Neutrophil (primary cell): ENCODE data around the gene TUBB2B.
"Not testable (repeated sequence)": the region's sequence is repeated elsewhere in the genome, so short reads cannot be mapped to it uniquely, and the experiment has no call there.

Experiments used
- H3K27ac ChIP-seq: fragments of 200-600 bp; sonication (generic); 2 replicates; pipeline ENCODE4 v1.5.1; 2016; ENCODE audit warnings: mild to moderate bottlenecking, moderate library complexity
- H3K27me3 ChIP-seq: fragments of 200-600 bp; sonication (generic); 2 replicates; pipeline ENCODE4 v1.6.0; 2016; ENCODE audit warnings: mild to moderate bottlenecking
- H3K36me3 ChIP-seq: fragments of 200-600 bp; sonication (generic); 2 replicates; pipeline ENCODE4 v1.5.1; 2017
- H3K4me1 ChIP-seq, 2 experiments: fragments of 200-600 bp in 1 of 2; sonication (generic) in 1 of 2; 1 replicate in 1 of 2; 2 replicates in 1 of 2; pipeline versions ENCODE4 v1.5.1 to v1.6.1; 2013 to 2016; ENCODE audit warnings: low read depth in 1 of 2, low read length in 1 of 2, mild to moderate bottlenecking in 1 of 2, moderate library complexity in 1 of 2; ENCODE audit not compliant: control insufficient read depth in 1 of 2, insufficient read depth in 1 of 2
- H3K4me3 ChIP-seq, 2 experiments: fragments of 200-600 bp in 1 of 2; sonication (generic) in 1 of 2; 1 replicate in 1 of 2; 2 replicates in 1 of 2; pipeline ENCODE4 v1.5.1; 2013 to 2016; ENCODE audit warnings: low read depth in 1 of 2, low read length in 1 of 2, mild to moderate bottlenecking in 1 of 2, moderate library complexity in 1 of 2
- H3K9me3 ChIP-seq: fragments of 200-600 bp; sonication (generic); 2 replicates; pipeline ENCODE4 v1.5.1; 2016
- TF ChIP-seq, protein P1 (sequence below): fragments of 200-600 bp; sonication (generic); IDR thresholded peaks from 2 replicates; pipeline ENCODE4 v1.5.1; 2016; ENCODE audit warnings: antibody characterized with exemption

The TUBB2B gene

DNA sequence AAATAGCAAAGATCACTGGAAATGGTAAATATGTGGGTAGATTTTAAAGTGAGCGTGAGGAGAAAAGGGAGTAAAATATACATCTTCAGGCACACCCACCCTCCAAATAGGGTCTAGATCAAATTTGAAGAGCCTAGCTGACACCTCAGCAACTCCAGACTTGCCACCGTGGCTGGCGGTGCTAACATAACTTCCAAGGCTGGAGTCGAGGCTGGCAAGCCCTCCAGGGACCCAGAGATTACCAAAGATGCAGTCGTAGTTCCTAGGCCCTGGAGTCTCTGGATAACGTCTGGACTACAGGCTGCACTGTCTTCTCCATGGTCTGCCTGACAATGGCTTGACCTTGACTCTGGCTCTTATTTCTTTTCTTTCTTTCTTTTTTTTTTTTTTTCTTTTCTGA lies 22.5 kb downstream of the TUBB2B start:
- Histone ChIP-seq H3K4me3 (no peak overlapping the region), H3K36me3 (no peaks in the 10 kb centered on the region), H3K27ac (no peak overlapping the region), H3K27me3 (peaks cover 64% of the 10 kb centered on the region), H3K4me1 (no peaks in the 10 kb centered on the region), H3K9me3 (no peaks in the 10 kb centered on the region)
- TF ChIP-seq, protein P1, sequence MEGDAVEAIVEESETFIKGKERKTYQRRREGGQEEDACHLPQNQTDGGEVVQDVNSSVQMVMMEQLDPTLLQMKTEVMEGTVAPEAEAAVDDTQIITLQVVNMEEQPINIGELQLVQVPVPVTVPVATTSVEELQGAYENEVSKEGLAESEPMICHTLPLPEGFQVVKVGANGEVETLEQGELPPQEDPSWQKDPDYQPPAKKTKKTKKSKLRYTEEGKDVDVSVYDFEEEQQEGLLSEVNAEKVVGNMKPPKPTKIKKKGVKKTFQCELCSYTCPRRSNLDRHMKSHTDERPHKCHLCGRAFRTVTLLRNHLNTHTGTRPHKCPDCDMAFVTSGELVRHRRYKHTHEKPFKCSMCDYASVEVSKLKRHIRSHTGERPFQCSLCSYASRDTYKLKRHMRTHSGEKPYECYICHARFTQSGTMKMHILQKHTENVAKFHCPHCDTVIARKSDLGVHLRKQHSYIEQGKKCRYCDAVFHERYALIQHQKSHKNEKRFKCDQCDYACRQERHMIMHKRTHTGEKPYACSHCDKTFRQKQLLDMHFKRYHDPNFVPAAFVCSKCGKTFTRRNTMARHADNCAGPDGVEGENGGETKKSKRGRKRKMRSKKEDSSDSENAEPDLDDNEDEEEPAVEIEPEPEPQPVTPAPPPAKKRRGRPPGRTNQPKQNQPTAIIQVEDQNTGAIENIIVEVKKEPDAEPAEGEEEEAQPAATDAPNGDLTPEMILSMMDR: no peak

DNA sequence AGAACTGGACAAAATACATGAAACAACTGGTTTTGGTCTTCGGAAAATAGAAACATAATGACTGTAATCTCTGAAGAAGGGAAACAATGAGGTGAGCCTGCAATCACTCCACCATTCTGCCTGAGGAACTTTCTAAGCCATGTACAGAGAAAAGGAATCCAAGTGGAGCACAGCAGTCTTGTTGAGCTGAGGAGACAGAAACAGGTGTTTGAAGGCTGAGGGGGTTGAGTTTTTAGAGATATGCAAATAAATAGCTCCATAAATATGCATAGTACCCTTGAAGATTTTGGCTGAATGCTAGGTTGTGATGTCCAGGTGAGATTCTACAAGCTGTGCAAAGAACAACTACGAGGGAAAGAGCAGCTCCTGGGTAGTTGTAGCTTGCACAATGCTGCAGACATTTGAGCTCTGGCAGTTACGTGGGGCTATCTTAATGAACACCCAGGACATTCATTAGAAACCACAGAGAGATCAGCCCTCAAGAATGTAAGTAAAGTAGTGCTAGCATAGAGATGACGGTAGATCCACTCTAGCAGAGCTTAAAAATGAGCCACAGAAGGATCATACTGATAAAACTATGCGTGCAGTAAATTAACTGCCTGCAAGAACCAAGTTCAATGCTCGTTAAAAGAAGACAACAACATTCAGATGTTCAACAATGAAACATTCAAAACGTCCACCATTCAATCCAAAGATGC lies 24.3 kb downstream of the TUBB2B start:
- Histone ChIP-seq H3K27ac (no peak overlapping the region), H3K9me3 (no peaks in the 10 kb centered on the region), H3K4me1 (no peaks in the 10 kb centered on the region), H3K4me3 (no peak overlapping the region), H3K36me3 (no peaks in the 10 kb centered on the region), H3K27me3 (peaks cover 55% of the 10 kb centered on the region)
- TF ChIP-seq, protein P1: no peak

DNA sequence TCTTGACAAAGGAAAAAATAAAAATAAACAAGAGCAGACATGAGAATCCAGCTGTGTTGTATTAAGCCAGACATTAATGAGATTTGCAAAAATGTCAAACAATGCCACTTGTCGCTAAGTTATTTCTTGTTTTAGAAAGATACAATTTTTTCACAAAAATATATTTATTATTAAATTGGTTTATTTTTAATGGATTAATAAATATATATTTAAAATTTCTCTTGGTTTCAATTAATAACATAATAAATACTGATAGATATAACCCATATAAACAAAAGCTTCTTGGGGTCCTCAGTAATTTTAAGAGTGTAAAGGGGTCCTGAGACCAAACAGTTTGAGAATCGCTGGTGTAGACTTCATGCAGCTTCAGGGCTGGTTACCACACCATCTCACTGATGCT lies 26.1 kb downstream of the TUBB2B start:
- no peaks in the 10 kb centered on the region for H3K4me1 ChIP-seq
- TF ChIP-seq, protein P1: no peak

DNA sequence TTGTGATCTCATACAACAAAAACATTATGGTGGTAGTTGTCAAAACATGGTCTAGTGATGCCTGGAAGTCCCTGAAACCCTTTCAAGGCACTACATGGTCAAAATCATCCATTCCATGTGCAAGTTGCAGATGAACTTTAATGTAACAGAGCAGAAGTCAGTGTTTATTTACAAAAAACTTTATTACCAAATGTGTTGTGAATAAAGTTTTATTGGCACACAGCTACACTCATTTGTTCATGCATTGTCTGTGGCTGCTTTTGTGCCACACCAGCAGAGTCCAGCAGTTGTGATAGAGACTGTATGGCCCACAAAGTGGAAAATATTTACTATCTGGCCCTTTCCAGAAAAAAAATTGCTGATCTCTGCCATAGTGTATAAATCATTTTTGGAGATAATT lies 26.8 kb downstream of the TUBB2B start:
- TF ChIP-seq, protein P1: no peak
- no peaks in the 10 kb centered on the region for H3K4me1 ChIP-seq
- H3K27me3 ChIP-seq: peaks cover 34% of the 10 kb centered on the region
- no peak overlapping the region for H3K4me3 ChIP-seq
- no peaks in the 10 kb centered on the region for H3K9me3 ChIP-seq
- H3K27ac ChIP-seq: no peak overlapping the region
- H3K36me3 ChIP-seq: no peaks in the 10 kb centered on the region

More for the DNA sequence above, 26.1 kb downstream of the TUBB2B start:
- peaks cover 37% of the 10 kb centered on the region for H3K27me3 ChIP-seq
- no peaks in the 10 kb centered on the region for H3K9me3 ChIP-seq
- H3K4me3 ChIP-seq: no peak overlapping the region
- no peaks in the 10 kb centered on the region for H3K36me3 ChIP-seq
- H3K27ac ChIP-seq: no peak overlapping the region

DNA sequence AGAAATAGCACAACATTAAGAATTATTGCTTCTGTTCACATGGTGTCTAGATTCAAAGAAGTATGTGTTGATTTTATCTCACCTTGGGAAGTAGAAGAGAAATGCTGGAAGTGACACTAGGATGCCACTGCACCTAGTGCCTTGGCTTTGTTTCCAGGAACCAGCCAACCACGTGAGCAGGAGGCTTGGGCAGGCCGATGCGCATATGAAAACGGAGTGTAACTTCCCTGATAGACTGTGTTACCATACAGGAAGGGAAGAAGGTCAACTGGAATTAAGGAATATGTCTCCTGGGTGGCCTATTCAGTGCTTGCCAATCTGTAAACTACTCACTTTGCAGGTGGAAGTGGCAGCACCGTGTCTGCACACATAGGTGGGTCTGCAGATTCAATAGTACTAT lies 28.1 kb downstream of the TUBB2B start:
- H3K4me3 ChIP-seq: no peak overlapping the region
- TF ChIP-seq, protein P1: no peak
- H3K9me3 ChIP-seq: no peaks in the 10 kb centered on the region
- no peaks in the 10 kb centered on the region for H3K36me3 ChIP-seq
- H3K27ac ChIP-seq: no peak overlapping the region
- H3K27me3 ChIP-seq: peaks cover 34% of the 10 kb centered on the region
- H3K4me1 ChIP-seq: no peaks in the 10 kb centered on the region

DNA sequence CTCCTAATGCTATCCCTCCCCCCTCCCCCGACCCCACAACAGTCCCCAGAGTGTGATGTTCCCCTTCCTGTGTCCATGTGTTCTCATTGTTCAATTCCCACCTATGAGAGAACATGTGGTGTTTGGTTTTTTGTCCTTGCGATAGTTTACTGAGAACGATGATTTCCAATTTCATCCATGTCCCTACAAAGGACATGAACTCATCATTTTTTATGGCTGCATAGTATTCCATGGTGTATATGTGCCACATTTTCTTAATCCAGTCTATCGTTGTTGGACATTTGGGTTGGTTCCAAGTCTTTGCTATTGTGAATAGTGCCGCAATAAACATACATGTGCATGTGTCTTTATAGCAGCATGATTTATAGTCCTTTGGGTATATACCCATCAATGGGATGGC lies 29.7 kb downstream of the TUBB2B start:
- not testable (repeated sequence) for H3K9me3 ChIP-seq, H3K4me3 ChIP-seq, H3K27ac ChIP-seq, H3K36me3 ChIP-seq, H3K4me1 ChIP-seq
- peaks cover 27% of the 10 kb centered on the region for H3K27me3 ChIP-seq
